ENCODE data around the gene FNDC3A. TPM values are rescaled to one million over a fixed set of nuclear protein-coding genes. Genes with fewer than 3 reads are reported as not detected.
A peak's percentile ranks its signal among the peaks of the same experiment; 100 is the strongest.
"Not testable (repeated sequence)": the region's sequence is repeated elsewhere in the genome, so short reads cannot be mapped to it uniquely, and the experiment has no call there.

The FNDC3A gene
- total and polyA plus RNA-seq, 12 donors: 11.3 to 30.3 (median 23.1) TPM

DNA sequence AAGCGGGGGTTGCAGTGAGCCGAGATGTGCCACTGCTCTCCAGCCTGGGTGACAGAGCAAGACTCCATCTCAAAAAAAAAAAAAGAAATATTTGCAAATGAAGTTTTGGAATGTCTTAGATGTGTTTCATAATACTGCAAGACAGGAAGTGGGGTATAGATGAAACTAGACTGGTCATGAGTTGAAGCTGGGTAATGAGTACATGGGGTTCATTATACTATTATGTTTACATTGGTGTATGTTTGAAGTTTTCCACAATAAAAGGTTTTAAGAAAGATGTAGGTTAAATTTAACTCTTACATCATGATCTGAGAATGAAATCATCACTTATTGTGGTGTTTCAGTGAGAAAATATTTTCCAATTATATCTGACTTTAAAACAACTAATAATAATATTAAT is 19.0 kb downstream of the FNDC3A start:
- Histone ChIP-seq H3K9me3 (peaks cover 0 to 29% (median 6%) of the 10 kb centered on the region in 11 donors), H3K36me3 (no peaks in the 10 kb centered on the region), H3K27ac (no peak overlapping the region), H3K27me3 (no peaks in the 10 kb centered on the region), H3K4me1 (peaks cover 0 to 12% (median 0%) of the 10 kb centered on the region in 9 donors), H3K4me3 (no peak overlapping the region)
- intact Hi-C loops (cut with DNase I): no loop called here
- ATAC-seq: no peak
- WGBS, 2 donors: 95 to 98% methylated on average over 2 of the region's 2 CpGs
- DNase-seq: no peak
- TF ChIP-seq, protein P1, sequence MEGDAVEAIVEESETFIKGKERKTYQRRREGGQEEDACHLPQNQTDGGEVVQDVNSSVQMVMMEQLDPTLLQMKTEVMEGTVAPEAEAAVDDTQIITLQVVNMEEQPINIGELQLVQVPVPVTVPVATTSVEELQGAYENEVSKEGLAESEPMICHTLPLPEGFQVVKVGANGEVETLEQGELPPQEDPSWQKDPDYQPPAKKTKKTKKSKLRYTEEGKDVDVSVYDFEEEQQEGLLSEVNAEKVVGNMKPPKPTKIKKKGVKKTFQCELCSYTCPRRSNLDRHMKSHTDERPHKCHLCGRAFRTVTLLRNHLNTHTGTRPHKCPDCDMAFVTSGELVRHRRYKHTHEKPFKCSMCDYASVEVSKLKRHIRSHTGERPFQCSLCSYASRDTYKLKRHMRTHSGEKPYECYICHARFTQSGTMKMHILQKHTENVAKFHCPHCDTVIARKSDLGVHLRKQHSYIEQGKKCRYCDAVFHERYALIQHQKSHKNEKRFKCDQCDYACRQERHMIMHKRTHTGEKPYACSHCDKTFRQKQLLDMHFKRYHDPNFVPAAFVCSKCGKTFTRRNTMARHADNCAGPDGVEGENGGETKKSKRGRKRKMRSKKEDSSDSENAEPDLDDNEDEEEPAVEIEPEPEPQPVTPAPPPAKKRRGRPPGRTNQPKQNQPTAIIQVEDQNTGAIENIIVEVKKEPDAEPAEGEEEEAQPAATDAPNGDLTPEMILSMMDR (IDR thresholded peaks at IDR 0.05): no peak

DNA sequence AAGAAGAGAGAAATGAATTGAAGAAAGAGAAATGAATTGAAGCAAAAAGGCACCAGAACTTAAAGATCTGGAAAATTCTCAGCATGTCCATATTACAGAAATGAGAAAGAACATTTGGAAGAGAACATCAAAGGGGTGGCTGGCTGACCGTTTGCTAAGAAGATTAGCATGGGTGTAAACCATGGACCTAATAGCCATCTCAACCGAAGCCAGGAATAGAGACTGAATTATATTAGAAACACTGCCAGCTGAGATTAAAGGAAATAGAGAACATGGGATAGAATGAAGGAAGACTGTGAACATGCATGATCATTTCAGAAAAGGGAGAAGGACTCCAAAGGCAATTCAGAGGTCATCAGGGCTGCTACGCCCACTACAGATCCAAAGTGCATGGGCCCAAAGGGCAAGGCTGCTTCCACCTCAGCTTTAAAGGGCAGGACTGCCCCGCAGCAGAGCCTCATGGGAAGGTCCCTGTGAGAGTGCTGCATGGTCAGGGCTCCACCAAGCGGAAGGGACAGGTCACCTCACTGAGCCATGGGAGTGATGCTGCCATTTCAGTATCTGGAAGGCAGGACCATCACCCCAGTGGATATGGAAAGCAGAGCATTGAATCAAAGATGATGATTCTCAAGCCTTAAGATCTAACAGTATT is 23.1 kb downstream of the FNDC3A start:
- Histone ChIP-seq H3K4me3 (no peak overlapping the region), H3K27me3 (no peaks in the 10 kb centered on the region), H3K9me3 (peaks cover 0 to 32% (median 12%) of the 10 kb centered on the region in 11 donors), H3K4me1 (peaks cover 0 to 12% (median 0%) of the 10 kb centered on the region in 9 donors), H3K36me3 (no peaks in the 10 kb centered on the region), H3K27ac (no peak overlapping the region)
- ATAC-seq (peak in 2 of 8 donors; percentile 24 to 27), DNase-seq (no peak)
- TF ChIP-seq, protein P1 (IDR thresholded peaks at IDR 0.05): no peak
- 40 to 43% methylated on average over 5 of the region's 5 CpGs for WGBS, 2 donors
- intact Hi-C loops (cut with DNase I): no loop called here

DNA sequence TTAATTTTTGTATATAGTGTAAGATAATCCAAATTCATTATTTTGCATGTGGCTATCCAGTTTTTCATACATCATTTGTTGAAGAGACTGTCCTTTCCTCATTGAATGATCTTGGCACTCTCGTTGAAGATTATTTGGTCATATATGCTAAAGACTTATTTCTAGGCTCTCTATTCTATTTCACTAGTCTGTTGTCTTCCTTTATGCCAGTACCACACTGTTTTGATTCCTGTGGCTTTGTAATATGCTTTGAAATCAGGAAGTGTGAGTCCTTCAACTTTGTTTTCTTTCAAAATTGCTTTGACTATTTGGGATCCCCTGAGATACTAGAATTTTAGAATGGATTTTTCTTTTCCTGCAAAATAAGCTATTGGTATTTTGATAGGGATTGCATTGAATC is 24.5 kb downstream of the FNDC3A start:
- 97 to 100% methylated on average over 1 of the region's 1 CpG for WGBS, 2 donors
- intact Hi-C loops (cut with DNase I): no loop called here
- DNase-seq (no peak), ATAC-seq (no peak)
- Histone ChIP-seq H3K4me3 (no peak overlapping the region), H3K4me1 (peaks cover 0 to 13% (median 0%) of the 10 kb centered on the region in 9 donors), H3K27ac (no peak overlapping the region), H3K9me3 (peaks cover 0 to 32% (median 12%) of the 10 kb centered on the region in 11 donors), H3K27me3 (no peaks in the 10 kb centered on the region), H3K36me3 (no peaks in the 10 kb centered on the region)
- TF ChIP-seq, protein P1 (IDR thresholded peaks at IDR 0.05): no peak

- H3K27ac ChIP-seq; intact Hi-C loops (cut with DNase I); H3K4me1 ChIP-seq; H3K4me3 ChIP-seq; ATAC-seq; H3K36me3 ChIP-seq; H3K27me3 ChIP-seq; DNase-seq: not testable (repeated sequence)
- H3K9me3 ChIP-seq: peaks cover 0 to 19% (median 7%) of the 10 kb centered on the region in 11 donors
- WGBS, 2 donors: 96 to 98% methylated on average over 26 of the region's 28 CpGs
Measured at GRCh38 chr13:49018986-49019635, 43.4 kb downstream of the FNDC3A start.

GRCh38 chr13:49020328-49020727 is 44.6 kb downstream of the FNDC3A start:
- Histone ChIP-seq H3K36me3 (peaks cover 0 to 16% (median 0%) of the 10 kb centered on the region in 9 donors), H3K27ac (no peak overlapping the region), H3K9me3 (peaks cover 0 to 23% (median 9%) of the 10 kb centered on the region in 11 donors), H3K4me3 (no peak overlapping the region), H3K4me1 (no peaks in the 10 kb centered on the region), H3K27me3 (no peaks in the 10 kb centered on the region)
- TF ChIP-seq, protein P1 (IDR thresholded peaks at IDR 0.05): no peak
- intact Hi-C loops (cut with DNase I): no loop called here
- ATAC-seq: no peak
- 89 to 98% methylated on average over 2 of the region's 2 CpGs for WGBS, 2 donors
- no peak for DNase-seq
